Osteocyte (in vitro differentiated cells): ENCODE results near the gene CCR5. TPM values are rescaled to one million over a fixed set of nuclear protein-coding genes. Genes with fewer than 3 reads are reported as not detected.

Experiments used
- DNase-seq: peaks from one replicate; pipeline ENCODE4 v3.0.0; 2021; ENCODE audit warnings: mixed read lengths; ENCODE audit not compliant: unreplicated experiment; ENCODE audit errors: extremely low spot score
- H3K27ac Mint-ChIP-seq: one replicate; pipeline ENCODE4 v1.8.0; 2021; ENCODE audit warnings: mild to moderate bottlenecking, mixed read lengths; ENCODE audit not compliant: unreplicated experiment
- H3K27me3 Mint-ChIP-seq: one replicate; pipeline ENCODE4 v1.8.0; 2021; ENCODE audit warnings: mixed read lengths; ENCODE audit not compliant: unreplicated experiment
- H3K36me3 Mint-ChIP-seq: one replicate; pipeline ENCODE4 v1.8.0; 2021; ENCODE audit warnings: mixed read lengths; ENCODE audit not compliant: unreplicated experiment
- H3K4me1 Mint-ChIP-seq: one replicate; pipeline ENCODE4 v1.8.0; 2021; ENCODE audit warnings: mixed read lengths; ENCODE audit not compliant: unreplicated experiment
- H3K4me3 Mint-ChIP-seq: one replicate; pipeline ENCODE4 v1.8.0; 2021; ENCODE audit warnings: mild to moderate bottlenecking, moderate library complexity, mixed read lengths; ENCODE audit not compliant: unreplicated experiment
- H3K9me3 Mint-ChIP-seq: one replicate; pipeline ENCODE4 v1.8.0; 2021; ENCODE audit warnings: mixed read lengths; ENCODE audit not compliant: unreplicated experiment
- CTCF ChIP-seq: fragments of 200-600 bp; sonication (generic); IDR thresholded peaks from 2 replicates; pipeline ENCODE4 v1.5.0; 2021; ENCODE audit warnings: antibody characterized with exemption, mild to moderate bottlenecking, moderate library complexity
- total RNA-seq: library from RNA; stranded (reverse); gene quantifications from 2 replicates; pipeline ENCODE4 v1.2.1, GENCODE V29; 2021

Gene CCR5
- total RNA-seq, 1 donor from 2014 or later = not detected

- Mint-ChIP-seq H3K4me3 (no peak overlapping the region), H3K4me1 (peaks cover 35% of the 10 kb centered on the region), H3K27ac (no peak overlapping the region), H3K27me3 (no peaks in the 10 kb centered on the region), H3K9me3 (no peaks in the 10 kb centered on the region), H3K36me3 (no peaks in the 10 kb centered on the region)
- DNase-seq = no peak
- TF ChIP-seq CTCF = no peak
These were observed 39.2 kb downstream of the CCR5 start for GRCh38 chr3:46409739-46410489.

GRCh38 chr3:46410669-46411068 lies 39.9 kb downstream of the CCR5 start:
- Mint-ChIP-seq H3K27ac (no peak overlapping the region), H3K27me3 (no peaks in the 10 kb centered on the region), H3K36me3 (no peaks in the 10 kb centered on the region), H3K4me3 (no peak overlapping the region), H3K4me1 (peaks cover 28% of the 10 kb centered on the region), H3K9me3 (no peaks in the 10 kb centered on the region)
- no peak for DNase-seq
- TF ChIP-seq CTCF = no peak

GRCh38 chr3:46411271-46411670 lies 40.5 kb downstream of the CCR5 start:
- Mint-ChIP-seq H3K27ac (no peak overlapping the region), H3K27me3 (no peaks in the 10 kb centered on the region), H3K36me3 (no peaks in the 10 kb centered on the region), H3K4me1 (peaks cover 22% of the 10 kb centered on the region), H3K9me3 (no peaks in the 10 kb centered on the region), H3K4me3 (no peak overlapping the region)
- DNase-seq = no peak
- no peak for TF ChIP-seq CTCF

GRCh38 chr3:46412786-46413298 lies 42.1 kb downstream of the CCR5 start:
- H3K27me3 Mint-ChIP-seq = no peaks in the 10 kb centered on the region
- no peak overlapping the region for H3K27ac Mint-ChIP-seq
- no peaks in the 10 kb centered on the region for H3K36me3 Mint-ChIP-seq
- peaks cover 6% of the 10 kb centered on the region for H3K4me1 Mint-ChIP-seq
- TF ChIP-seq CTCF = no peak
- no peak for DNase-seq
- H3K9me3 Mint-ChIP-seq = no peaks in the 10 kb centered on the region
- no peak overlapping the region for H3K4me3 Mint-ChIP-seq

- Mint-ChIP-seq H3K4me1 (peaks cover 5% of the 10 kb centered on the region), H3K36me3 (no peaks in the 10 kb centered on the region), H3K4me3 (no peak overlapping the region), H3K27me3 (no peaks in the 10 kb centered on the region), H3K9me3 (no peaks in the 10 kb centered on the region), H3K27ac (no peak overlapping the region)
- no peak for TF ChIP-seq CTCF
- no peak for DNase-seq
These were observed 43.2 kb downstream of the CCR5 start for GRCh38 chr3:46413951-46414350.
